HEK293 (cell line): ENCODE results near the gene OR9A2.

Experiments
- MZF1 ChIP-seq: fragments of 450-650 bp; formaldehyde crosslinking; IDR thresholded peaks from 2 replicates; pipeline ENCODE4 v1.5.1; 2017; ENCODE audit warnings: missing biosample characterization, missing genetic modification characterization, borderline replicate concordance
- TF ChIP-seq, protein P1 (sequence below): fragments of 450-650 bp; formaldehyde crosslinking; IDR thresholded peaks from 2 replicates; pipeline ENCODE4 v1.5.1; 2016; ENCODE audit warnings: missing biosample characterization, missing genetic modification characterization

DNA sequence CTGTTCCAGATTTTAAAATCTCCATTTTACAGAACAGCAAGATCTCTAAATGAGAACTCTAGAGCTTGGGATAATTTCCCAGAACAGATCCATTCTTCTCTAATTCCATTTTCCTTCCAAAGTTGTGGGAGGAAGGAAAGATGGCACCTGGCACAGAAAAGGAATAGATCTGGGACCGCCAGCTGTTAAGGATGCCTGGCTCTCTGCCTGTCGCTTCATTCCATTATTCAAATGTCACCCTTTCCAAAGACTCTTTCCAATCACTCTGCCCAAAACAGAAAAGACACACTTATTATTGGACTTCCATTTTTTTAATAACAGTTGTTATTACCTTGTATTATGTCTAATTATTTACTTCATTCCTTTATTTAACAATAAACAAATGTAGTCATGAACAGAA, 751 bp upstream of the OR9A2 start:
- TF ChIP-seq, protein P1, sequence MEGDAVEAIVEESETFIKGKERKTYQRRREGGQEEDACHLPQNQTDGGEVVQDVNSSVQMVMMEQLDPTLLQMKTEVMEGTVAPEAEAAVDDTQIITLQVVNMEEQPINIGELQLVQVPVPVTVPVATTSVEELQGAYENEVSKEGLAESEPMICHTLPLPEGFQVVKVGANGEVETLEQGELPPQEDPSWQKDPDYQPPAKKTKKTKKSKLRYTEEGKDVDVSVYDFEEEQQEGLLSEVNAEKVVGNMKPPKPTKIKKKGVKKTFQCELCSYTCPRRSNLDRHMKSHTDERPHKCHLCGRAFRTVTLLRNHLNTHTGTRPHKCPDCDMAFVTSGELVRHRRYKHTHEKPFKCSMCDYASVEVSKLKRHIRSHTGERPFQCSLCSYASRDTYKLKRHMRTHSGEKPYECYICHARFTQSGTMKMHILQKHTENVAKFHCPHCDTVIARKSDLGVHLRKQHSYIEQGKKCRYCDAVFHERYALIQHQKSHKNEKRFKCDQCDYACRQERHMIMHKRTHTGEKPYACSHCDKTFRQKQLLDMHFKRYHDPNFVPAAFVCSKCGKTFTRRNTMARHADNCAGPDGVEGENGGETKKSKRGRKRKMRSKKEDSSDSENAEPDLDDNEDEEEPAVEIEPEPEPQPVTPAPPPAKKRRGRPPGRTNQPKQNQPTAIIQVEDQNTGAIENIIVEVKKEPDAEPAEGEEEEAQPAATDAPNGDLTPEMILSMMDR (tag by site-specific recombination): no peak
- no peak for TF ChIP-seq MZF1 (tag by site-specific recombination)
